GM12873 (cell line): Measurements from ENCODE around the gene SPZ1.

Experiments used
- TF ChIP-seq, protein P1 (sequence below): IDR thresholded peaks from 2 replicates; pipeline ENCODE4 v1.5.1; 2012; ENCODE audit warnings: low read depth, mild to moderate bottlenecking, moderate library complexity, low read length, control low read depth; ENCODE audit not compliant: insufficient read depth; ENCODE audit errors: missing control alignments

SPZ1 gene

DNA sequence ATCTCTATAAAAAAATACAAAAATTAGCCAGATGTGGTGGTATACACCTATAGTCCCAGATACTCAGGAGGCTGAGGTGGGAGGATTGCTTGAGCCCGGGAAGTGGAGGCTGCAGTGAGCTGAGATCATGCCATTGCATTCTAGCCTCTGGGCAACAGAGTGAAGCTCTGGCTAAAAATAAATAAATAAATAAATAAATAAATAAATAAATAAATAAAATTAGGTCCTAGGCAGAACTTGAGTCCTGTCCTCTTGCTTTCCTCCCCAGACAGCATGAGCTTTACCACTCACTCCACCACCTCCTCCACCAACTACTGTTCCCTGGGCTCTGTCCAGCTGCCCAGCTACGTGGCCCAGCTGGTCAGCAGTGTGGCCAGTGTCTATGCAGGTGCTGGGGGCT lies 31.6 kb upstream of the SPZ1 start:
- TF ChIP-seq, protein P1, sequence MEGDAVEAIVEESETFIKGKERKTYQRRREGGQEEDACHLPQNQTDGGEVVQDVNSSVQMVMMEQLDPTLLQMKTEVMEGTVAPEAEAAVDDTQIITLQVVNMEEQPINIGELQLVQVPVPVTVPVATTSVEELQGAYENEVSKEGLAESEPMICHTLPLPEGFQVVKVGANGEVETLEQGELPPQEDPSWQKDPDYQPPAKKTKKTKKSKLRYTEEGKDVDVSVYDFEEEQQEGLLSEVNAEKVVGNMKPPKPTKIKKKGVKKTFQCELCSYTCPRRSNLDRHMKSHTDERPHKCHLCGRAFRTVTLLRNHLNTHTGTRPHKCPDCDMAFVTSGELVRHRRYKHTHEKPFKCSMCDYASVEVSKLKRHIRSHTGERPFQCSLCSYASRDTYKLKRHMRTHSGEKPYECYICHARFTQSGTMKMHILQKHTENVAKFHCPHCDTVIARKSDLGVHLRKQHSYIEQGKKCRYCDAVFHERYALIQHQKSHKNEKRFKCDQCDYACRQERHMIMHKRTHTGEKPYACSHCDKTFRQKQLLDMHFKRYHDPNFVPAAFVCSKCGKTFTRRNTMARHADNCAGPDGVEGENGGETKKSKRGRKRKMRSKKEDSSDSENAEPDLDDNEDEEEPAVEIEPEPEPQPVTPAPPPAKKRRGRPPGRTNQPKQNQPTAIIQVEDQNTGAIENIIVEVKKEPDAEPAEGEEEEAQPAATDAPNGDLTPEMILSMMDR, result no peak

DNA sequence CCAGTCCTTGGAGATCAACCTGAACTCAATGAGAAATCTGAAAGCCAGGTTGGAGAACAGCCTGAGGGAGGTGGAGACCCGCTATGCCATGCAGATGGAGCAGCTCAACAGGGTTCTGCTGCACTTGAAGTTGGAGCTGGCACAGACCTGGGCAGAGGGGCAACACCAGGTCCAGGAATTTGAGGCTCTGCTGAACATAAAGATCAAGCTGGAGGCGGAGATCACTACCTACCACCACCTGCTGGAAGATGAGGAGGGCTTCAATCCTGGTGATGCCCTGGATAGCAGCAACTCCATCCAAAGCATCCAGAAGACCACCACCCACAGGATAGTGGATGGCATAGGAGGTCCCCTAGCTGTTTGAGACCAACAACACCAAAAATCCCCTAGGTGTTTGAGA lies 30.5 kb upstream of the SPZ1 start:
- TF ChIP-seq, protein P1, result no peak

DNA sequence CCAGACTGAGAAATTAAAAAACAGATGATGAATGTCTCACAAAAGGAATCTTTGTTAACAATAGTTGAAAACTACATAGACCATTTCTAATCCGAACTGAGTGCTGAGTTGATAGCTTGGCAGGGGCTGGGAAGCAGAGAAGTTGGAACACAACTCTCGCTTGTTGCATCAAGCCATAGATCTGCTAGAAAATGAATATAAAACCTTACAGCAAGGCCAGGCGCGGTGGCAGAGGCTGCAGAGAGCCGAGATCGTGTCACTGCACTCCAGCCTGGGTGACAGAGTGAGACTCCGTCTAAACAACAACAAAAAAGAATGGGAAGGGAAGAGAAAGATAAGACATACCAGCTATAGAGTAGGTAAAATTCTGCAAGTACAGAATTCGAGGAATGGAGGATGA lies 28.0 kb upstream of the SPZ1 start:
- TF ChIP-seq, protein P1, result no peak

DNA sequence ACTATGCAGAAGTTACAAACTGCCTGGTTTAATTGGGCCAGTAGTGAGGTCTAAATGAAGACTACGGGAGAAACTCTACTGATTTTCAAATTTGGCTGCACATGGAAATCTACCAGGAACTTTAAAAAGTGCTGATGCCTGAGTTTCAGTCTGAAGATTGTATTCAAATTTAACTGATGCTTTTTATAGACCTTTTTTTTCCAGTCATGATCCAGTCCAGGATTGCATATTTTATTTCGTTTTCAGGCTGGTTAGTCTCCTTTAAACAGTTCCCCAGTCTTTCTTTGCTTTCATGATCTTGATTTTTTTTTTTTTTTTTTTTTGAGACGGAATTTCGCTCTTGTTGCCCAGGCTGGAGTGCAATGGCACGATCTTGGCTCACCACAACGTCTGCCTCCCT lies 23.7 kb upstream of the SPZ1 start:
- TF ChIP-seq, protein P1, result no peak

DNA sequence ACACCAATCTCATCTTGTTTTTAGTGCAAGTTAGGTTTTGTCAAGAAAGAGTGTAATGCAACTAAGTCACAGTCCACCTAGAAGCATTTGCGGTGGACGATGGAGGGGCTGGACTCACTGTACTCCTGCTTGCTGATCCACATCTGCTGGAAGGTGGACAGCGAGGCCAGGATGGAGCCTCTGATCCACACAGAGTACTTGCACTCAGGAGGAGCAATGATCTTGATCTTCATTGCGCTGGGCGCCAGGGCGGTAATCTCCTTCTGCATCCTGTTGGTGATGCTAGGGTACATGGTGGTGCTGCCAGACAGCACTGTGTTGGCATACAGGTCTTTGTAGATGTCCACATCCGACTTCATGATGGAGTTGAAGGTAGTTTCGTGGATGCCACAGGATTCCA lies 20.2 kb upstream of the SPZ1 start:
- TF ChIP-seq, protein P1, result no peak

DNA sequence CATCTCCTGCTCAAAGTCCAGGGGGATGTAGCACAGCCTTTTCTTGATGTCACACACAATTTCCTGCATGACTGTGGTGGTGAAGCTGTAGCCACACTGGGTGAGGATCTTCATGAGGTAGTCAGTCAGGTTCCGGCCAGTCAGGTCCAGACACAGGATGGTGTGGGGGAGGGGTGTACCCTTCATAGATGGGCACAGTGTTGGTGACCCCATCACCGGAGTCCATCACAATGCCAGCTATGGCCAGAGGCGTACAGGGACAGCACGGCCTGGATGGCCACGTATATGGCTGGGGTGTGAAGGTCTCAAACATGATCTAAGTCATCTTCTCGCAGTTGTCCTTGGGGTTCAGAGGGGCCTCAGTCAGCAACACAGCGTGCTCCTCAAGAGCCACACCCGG lies 19.7 kb upstream of the SPZ1 start:
- TF ChIP-seq, protein P1, result no peak

DNA sequence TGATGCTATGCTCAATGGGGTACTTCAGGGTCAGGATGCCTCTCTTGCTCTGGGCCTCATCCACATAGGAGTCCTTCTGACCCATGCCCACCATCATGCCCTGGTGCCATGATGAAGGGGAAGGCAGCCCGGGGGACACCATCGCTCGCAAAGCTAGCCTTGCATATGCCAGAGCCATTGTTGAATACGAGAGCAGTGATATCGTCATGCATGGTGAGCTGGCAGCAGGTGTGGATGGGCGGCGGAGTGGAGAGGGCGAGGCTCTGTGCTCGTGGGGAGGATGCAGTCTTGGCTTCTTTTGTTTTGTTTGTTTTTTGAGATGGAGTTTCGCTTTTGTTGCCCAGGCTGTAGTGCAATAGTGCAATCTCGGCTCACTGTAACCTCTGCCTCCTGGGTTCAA lies 17.2 kb upstream of the SPZ1 start:
- TF ChIP-seq, protein P1, result no peak
